ENCODE data around the gene MEGF11. TPM values are rescaled to one million over a fixed set of nuclear protein-coding genes. Genes with fewer than 3 reads are reported as not detected.

MEGF11 gene
- total RNA-seq, 2 donors from 2014 or later: not detected

GRCh38 chr15:66046751-66047150 is 206.8 kb downstream of the MEGF11 start:
- H3K4me1 ChIP-seq: no peaks in the 10 kb centered on the region
- H3K27me3 ChIP-seq: no peaks in the 10 kb centered on the region
- H3K9me3 ChIP-seq: no peaks in the 10 kb centered on the region

GRCh38 chr15:66046326-66046725 is 207.2 kb downstream of the MEGF11 start:
- Histone ChIP-seq H3K9me3 (no peaks in the 10 kb centered on the region), H3K4me1 (no peaks in the 10 kb centered on the region), H3K36me3 (no peaks in the 10 kb centered on the region), H3K27me3 (no peaks in the 10 kb centered on the region), H3K27ac (no peak overlapping the region), H3K4me3 (no peak overlapping the region)
- no peak for TF ChIP-seq CTCF (IDR thresholded peaks at IDR 0.05)
- DNase-seq (ENCODE audit: low spot score): no peak

More at GRCh38 chr15:66046751-66047150, 206.8 kb downstream of the MEGF11 start:
- H3K36me3 ChIP-seq: no peaks in the 10 kb centered on the region
- TF ChIP-seq CTCF (IDR thresholded peaks at IDR 0.05): no peak
- DNase-seq (ENCODE audit: low spot score): no peak
- H3K27ac ChIP-seq: no peak overlapping the region
- no peak overlapping the region for H3K4me3 ChIP-seq

GRCh38 chr15:66045542-66045941 is 208.0 kb downstream of the MEGF11 start:
- Histone ChIP-seq H3K9me3 (no peaks in the 10 kb centered on the region), H3K4me1 (no peaks in the 10 kb centered on the region), H3K4me3 (no peak overlapping the region), H3K36me3 (no peaks in the 10 kb centered on the region), H3K27me3 (no peaks in the 10 kb centered on the region), H3K27ac (no peak overlapping the region)
- no peak for DNase-seq (ENCODE audit: low spot score)
- TF ChIP-seq CTCF (IDR thresholded peaks at IDR 0.05): no peak

- no peak for TF ChIP-seq CTCF (IDR thresholded peaks at IDR 0.05)
- Histone ChIP-seq H3K4me3 (no peak overlapping the region), H3K4me1 (no peaks in the 10 kb centered on the region), H3K27ac (no peak overlapping the region), H3K36me3 (no peaks in the 10 kb centered on the region), H3K27me3 (no peaks in the 10 kb centered on the region), H3K9me3 (no peaks in the 10 kb centered on the region)
- DNase-seq (ENCODE audit: low spot score): no peak
Observed at GRCh38 chr15:66044837-66045236, 208.7 kb downstream of the MEGF11 start.

GRCh38 chr15:66043264-66043663 is 210.3 kb downstream of the MEGF11 start:
- no peaks in the 10 kb centered on the region for H3K27me3 ChIP-seq
- H3K36me3 ChIP-seq: no peaks in the 10 kb centered on the region
- no peak for DNase-seq (ENCODE audit: low spot score)
- no peaks in the 10 kb centered on the region for H3K9me3 ChIP-seq
- no peak for TF ChIP-seq CTCF (IDR thresholded peaks at IDR 0.05)
- no peaks in the 10 kb centered on the region for H3K4me1 ChIP-seq
- no peak overlapping the region for H3K4me3 ChIP-seq
- H3K27ac ChIP-seq: no peak overlapping the region

- Histone ChIP-seq H3K4me3 (no peak overlapping the region), H3K9me3 (no peaks in the 10 kb centered on the region), H3K27me3 (no peaks in the 10 kb centered on the region), H3K27ac (no peak overlapping the region), H3K4me1 (no peaks in the 10 kb centered on the region), H3K36me3 (no peaks in the 10 kb centered on the region)
- no peak for TF ChIP-seq CTCF (IDR thresholded peaks at IDR 0.05)
- DNase-seq (ENCODE audit: low spot score): no peak
Observed at GRCh38 chr15:66042624-66043023, 210.9 kb downstream of the MEGF11 start.

Data from right atrium auricular region (tissue), 2 donors.